Gastroesophageal sphincter (tissue), 4 donors: Measurements from ENCODE around the gene CENPV. TPM values are rescaled to one million over a fixed set of nuclear protein-coding genes. Genes with fewer than 3 reads are reported as not detected.

Experiments used
- ATAC-seq: fragments of 150-250 bp; one replicate; pipeline ENCODE4 v1.9.1; 2016; ENCODE audit warnings: mild to moderate bottlenecking, moderate library complexity
- H3K27ac ChIP-seq, 4 donors: fragments of 200-600 bp; sonication (generic) in 3 of 4; 1 replicate in 3 of 4; 2 replicates in 1 of 4; pipeline ENCODE4 v1.5.1; 2016 to 2019
- H3K27me3 ChIP-seq: fragments of 200-600 bp; sonication (generic); one replicate; pipeline ENCODE4 v1.5.1; 2019
- H3K36me3 ChIP-seq, 2 donors: fragments of 200-600 bp; sonication (generic); one replicate each; pipeline ENCODE4 v1.5.1; 2019; ENCODE audit warnings: control low read depth in 1 of 2
- H3K4me1 ChIP-seq, 3 donors: fragments of 200-600 bp; sonication (generic); 1 replicate in 2 of 3; 2 replicates in 1 of 3; pipeline ENCODE4 v1.5.1; 2016 to 2019; ENCODE audit warnings: control low read depth in 2 of 3
- H3K4me3 ChIP-seq, 2 donors: fragments of 200-600 bp; sonication (generic); one replicate each; pipeline ENCODE4 v1.5.1; 2019; ENCODE audit warnings: mild to moderate bottlenecking in 1 of 2, moderate library complexity in 1 of 2
- H3K9me3 ChIP-seq, 3 donors: fragments of 200-600 bp; sonication (generic); one replicate each; pipeline ENCODE4 v1.5.1; 2017 to 2019; ENCODE audit warnings: control low read depth in 2 of 3
- EP300 ChIP-seq: sonication (generic); formaldehyde crosslinking; IDR thresholded peaks from one replicate; pipeline ENCODE4 v1.6.1; 2017; ENCODE audit warnings: antibody characterized with exemption, mild to moderate bottlenecking
- POLR2A ChIP-seq, 2 donors: fragments of 450-650 bp; IDR thresholded peaks; one replicate each; pipeline ENCODE4 v1.6.1; 2017; ENCODE audit warnings: antibody characterized with exemption in 2 of 2, mild to moderate bottlenecking in 2 of 2, moderate library complexity in 1 of 2
- POLR2AphosphoS5 ChIP-seq: sonication (generic); formaldehyde crosslinking; IDR thresholded peaks from one replicate; pipeline ENCODE4 v1.6.1; 2017; ENCODE audit warnings: antibody characterized with exemption
- WGBS, 2 donors: methylation state at CpG; one replicate each; pipeline ENCODE4 v1.1.5; 2018; ENCODE audit warnings: low coverage in 1 of 2; 5-methylcytosine and 5-hydroxymethylcytosine counted together
- total RNA-seq, 4 donors: library from RNA; depleted of rRNA; stranded (reverse); fragments of >200 nt; gene quantifications; one replicate each; pipeline ENCODE4 v1.1.0, GENCODE V29; 2016
- TF ChIP-seq, protein P1 (sequence below), 4 experiments: fragments of 200-600 bp in 2 of 4; fragments of 450-650 bp in 2 of 4; sonication (generic) in 1 of 4; IDR thresholded peaks; one replicate each; pipeline ENCODE4 v1.5.1; 2017 to 2019; ENCODE audit warnings: antibody characterized with exemption in 4 of 4, mild to moderate bottlenecking in 2 of 4, moderate library complexity in 2 of 4

Gene CENPV
- total RNA-seq, 4 donors from 2014 or later: 7.3 to 16.4 (median 10.3) TPM

- no peak overlapping the region for H3K4me3 ChIP-seq
- no peak for ATAC-seq
- no peaks in the 10 kb centered on the region for H3K9me3 ChIP-seq
- no peaks in the 10 kb centered on the region for H3K36me3 ChIP-seq
- H3K27me3 ChIP-seq: no peaks in the 10 kb centered on the region
- H3K4me1 ChIP-seq: peaks cover 0 to 17% (median 0%) of the 10 kb centered on the region in 3 donors
- TF ChIP-seq POLR2AphosphoS5 (no peak), POLR2A (IDR thresholded peaks at IDR 0.05) (no peak), EP300 (no peak)
- TF ChIP-seq, protein P1, sequence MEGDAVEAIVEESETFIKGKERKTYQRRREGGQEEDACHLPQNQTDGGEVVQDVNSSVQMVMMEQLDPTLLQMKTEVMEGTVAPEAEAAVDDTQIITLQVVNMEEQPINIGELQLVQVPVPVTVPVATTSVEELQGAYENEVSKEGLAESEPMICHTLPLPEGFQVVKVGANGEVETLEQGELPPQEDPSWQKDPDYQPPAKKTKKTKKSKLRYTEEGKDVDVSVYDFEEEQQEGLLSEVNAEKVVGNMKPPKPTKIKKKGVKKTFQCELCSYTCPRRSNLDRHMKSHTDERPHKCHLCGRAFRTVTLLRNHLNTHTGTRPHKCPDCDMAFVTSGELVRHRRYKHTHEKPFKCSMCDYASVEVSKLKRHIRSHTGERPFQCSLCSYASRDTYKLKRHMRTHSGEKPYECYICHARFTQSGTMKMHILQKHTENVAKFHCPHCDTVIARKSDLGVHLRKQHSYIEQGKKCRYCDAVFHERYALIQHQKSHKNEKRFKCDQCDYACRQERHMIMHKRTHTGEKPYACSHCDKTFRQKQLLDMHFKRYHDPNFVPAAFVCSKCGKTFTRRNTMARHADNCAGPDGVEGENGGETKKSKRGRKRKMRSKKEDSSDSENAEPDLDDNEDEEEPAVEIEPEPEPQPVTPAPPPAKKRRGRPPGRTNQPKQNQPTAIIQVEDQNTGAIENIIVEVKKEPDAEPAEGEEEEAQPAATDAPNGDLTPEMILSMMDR (IDR thresholded peaks at IDR 0.05): no peak
- 83 to 90% methylated on average over 8 of the region's 8 CpGs for WGBS, 2 donors
- H3K27ac ChIP-seq: no peak overlapping the region
Observed at GRCh38 chr17:16361874-16362273, 8.6 kb upstream of the CENPV start.

DNA sequence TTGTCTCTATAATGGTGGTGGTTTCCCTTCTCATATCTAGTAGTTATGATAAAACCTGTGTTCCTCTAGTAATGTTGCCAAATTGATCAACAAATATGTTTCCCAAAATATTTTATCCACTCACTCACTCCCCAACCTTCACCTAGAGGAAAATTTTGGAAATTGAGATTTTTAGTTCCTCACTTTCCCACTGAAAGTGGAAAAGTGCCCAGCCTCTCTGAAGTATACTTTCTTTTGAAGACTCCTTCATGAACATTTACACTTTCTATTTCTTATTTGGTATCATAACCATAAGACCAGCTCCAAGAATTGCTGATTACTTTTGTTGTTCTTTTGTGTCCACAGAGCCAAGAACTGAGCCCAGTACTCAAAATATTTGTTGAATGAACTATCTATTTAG is 5.1 kb upstream of the CENPV start:
- no peak overlapping the region for H3K4me3 ChIP-seq
- no peaks in the 10 kb centered on the region for H3K27me3 ChIP-seq
- ATAC-seq: no peak
- H3K27ac ChIP-seq: no peak overlapping the region
- no peak for TF ChIP-seq EP300
- no peak for TF ChIP-seq POLR2A (IDR thresholded peaks at IDR 0.05)
- TF ChIP-seq, protein P1 (IDR thresholded peaks at IDR 0.05): no peak
- TF ChIP-seq POLR2AphosphoS5: no peak
- H3K9me3 ChIP-seq: no peaks in the 10 kb centered on the region
- no peaks in the 10 kb centered on the region for H3K36me3 ChIP-seq
- peaks cover 0 to 4% (median 0%) of the 10 kb centered on the region in 3 donors for H3K4me1 ChIP-seq

- no peaks in the 10 kb centered on the region for H3K27me3 ChIP-seq
- TF ChIP-seq POLR2A (IDR thresholded peaks at IDR 0.05) (no peak), EP300 (no peak), POLR2AphosphoS5 (no peak)
- TF ChIP-seq, protein P1 (IDR thresholded peaks at IDR 0.05): no peak
- H3K4me1 ChIP-seq: peaks cover 0 to 20% (median 3%) of the 10 kb centered on the region in 3 donors
- 79% methylated on average over 6 of the region's 14 CpGs; no CpG with 5 or more reads in 1 of the 2 donors for WGBS, 2 donors
- H3K27ac ChIP-seq: no peak overlapping the region
- no peak overlapping the region for H3K4me3 ChIP-seq
- no peaks in the 10 kb centered on the region for H3K9me3 ChIP-seq
- H3K36me3 ChIP-seq: peaks cover 0 to 3% of the 10 kb centered on the region in 2 donors
- no peak for ATAC-seq
Observed at GRCh38 chr17:16354585-16354984, 1.3 kb upstream of the CENPV start.

DNA sequence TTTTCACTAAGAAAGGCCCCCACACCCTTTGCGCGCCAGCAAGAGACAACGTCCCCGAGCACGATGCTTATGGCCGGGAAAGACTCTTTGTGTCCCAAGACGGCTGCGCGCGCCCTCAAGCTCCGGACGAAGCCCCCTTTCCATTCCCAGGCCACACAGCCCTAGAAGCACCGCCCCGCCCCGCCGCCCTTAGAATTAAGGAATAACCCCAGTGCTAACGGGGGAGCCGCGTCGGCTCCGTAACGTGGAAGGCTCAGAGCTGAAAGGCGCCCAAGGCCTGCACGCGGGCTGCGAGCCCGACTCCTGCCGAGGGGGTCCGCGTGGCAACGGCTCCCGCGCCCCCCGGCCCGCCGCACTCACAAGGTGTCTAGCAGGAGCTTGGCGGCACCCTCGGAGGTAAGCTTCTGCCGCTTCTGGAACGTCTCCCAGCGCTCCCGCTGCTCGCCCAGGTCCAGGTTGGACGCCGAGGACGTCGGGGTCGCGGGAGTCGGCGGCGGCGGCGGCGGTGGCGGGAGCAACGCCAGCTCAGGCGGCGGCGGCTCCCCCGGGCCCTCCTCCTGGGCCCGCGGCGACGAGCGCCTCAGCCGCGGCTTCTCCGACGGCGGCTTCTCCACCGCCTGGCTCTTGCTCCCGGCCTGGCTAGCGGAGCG is 477 bp downstream of the CENPV start:
- TF ChIP-seq POLR2A (IDR thresholded peaks at IDR 0.05) (no peak), EP300 (no peak), POLR2AphosphoS5 (no peak)
- TF ChIP-seq, protein P1 (IDR thresholded peaks at IDR 0.05): no peak
- no peaks in the 10 kb centered on the region for H3K27me3 ChIP-seq
- peak overlapping the region; percentile 81 to 84 for H3K4me3 ChIP-seq
- peak overlapping the region in 3 of 4 donors; percentile 59 to 81 (median 77) for H3K27ac ChIP-seq
- peak; percentile 76 for ATAC-seq
- no peaks in the 10 kb centered on the region for H3K9me3 ChIP-seq
- 1% methylated on average over 12 of the region's 75 CpGs; no CpG with 5 or more reads in 1 of the 2 donors for WGBS, 2 donors
- H3K4me1 ChIP-seq: peaks cover 0 to 20% (median 3%) of the 10 kb centered on the region in 3 donors
- peaks cover 0 to 20% of the 10 kb centered on the region in 2 donors for H3K36me3 ChIP-seq

DNA sequence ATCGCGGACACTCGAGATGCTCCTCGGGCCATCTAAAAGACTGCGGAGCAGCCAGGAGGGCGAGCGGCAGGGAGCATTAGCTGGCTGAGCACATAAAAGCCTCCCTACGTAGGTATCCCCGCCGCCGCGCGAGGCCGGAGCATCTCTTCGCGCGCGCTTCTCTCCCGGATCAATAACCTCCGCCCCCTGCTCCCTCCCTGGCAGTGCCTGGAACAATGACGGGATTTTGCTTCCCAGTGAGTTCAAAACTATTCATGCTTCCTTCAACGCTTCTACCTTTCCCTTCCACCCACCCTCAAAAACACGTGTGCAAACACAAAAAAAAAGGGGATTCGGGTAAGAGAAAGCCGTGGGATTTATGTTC is 984 bp downstream of the CENPV start:
- Histone ChIP-seq H3K27ac (peak overlapping the region in 3 of 4 donors; percentile 59 to 81 (median 77)), H3K27me3 (no peaks in the 10 kb centered on the region), H3K4me1 (peaks cover 0 to 20% (median 3%) of the 10 kb centered on the region in 3 donors), H3K9me3 (no peaks in the 10 kb centered on the region), H3K36me3 (peaks cover 0 to 20% of the 10 kb centered on the region in 2 donors), H3K4me3 (peak overlapping the region; percentile 81 to 84)
- no peak for ATAC-seq
- WGBS, 2 donors: 0% methylated on average over 7 to 18 of the region's 25 CpGs
- TF ChIP-seq EP300: no peak
- no peak for TF ChIP-seq POLR2A (IDR thresholded peaks at IDR 0.05)
- no peak for TF ChIP-seq POLR2AphosphoS5
- TF ChIP-seq, protein P1 (IDR thresholded peaks at IDR 0.05): no peak
